Measurements from ENCODE around the gene SREK1.

DNA sequence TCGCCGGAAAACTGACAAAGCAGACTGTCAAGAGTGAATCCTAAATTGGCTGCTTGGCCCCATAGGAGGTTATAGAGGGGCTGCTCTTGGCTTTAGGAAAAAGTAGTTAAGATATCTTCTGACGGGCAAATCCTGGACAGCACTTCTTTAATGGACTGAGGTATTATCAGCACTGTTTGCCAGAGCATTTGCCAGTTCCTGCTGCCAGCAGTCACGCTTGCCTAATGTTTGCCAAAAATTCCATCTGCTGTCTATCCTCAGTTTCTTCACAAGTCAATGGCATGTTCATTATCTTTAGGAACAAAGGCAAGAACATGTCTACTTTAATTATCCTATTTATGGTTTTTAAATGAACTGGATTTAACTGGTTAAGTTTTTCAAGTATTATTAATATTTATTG lies 25.8 kb upstream of the SREK1 start:
- no peak for TF ChIP-seq CTCF (IDR thresholded peaks at IDR 0.05; ENCODE audit: low read depth, low read length)
- TF ChIP-seq, protein P1, sequence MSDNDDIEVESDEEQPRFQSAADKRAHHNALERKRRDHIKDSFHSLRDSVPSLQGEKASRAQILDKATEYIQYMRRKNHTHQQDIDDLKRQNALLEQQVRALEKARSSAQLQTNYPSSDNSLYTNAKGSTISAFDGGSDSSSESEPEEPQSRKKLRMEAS (IDR thresholded peaks at IDR 0.05; ENCODE audit: low read depth, low read length), result no peak
- no peak for TF ChIP-seq POLR2A (IDR thresholded peaks at IDR 0.05; ENCODE audit: extremely low read depth, insufficient read length)

Measured in NB4 (cell line).